Measurements from ENCODE around the gene TMC6.
"Not testable (repeated sequence)": the region's sequence is repeated elsewhere in the genome, so short reads cannot be mapped to it uniquely, and the experiment has no call there.

TMC6 gene

GRCh38 chr17:78154903-78155811 is 26.6 kb upstream of the TMC6 start:
- peak in 1 of 2 donors; percentile 74 for DNase-seq

GRCh38 chr17:78151514-78152008 is 23.0 kb upstream of the TMC6 start:
- no peak for DNase-seq

- no peak for DNase-seq
Observed at GRCh38 chr17:78148286-78149016, 19.9 kb upstream of the TMC6 start.

- DNase-seq: peak in 1 of 2 donors; percentile 72
Observed at GRCh38 chr17:78147315-78147998, 18.9 kb upstream of the TMC6 start.

GRCh38 chr17:78146881-78147280 is 18.3 kb upstream of the TMC6 start:
- no peak for DNase-seq

- no peak for DNase-seq
Observed at GRCh38 chr17:78146471-78146869, 17.9 kb upstream of the TMC6 start.

- no peak for DNase-seq
Observed at GRCh38 chr17:78144736-78145641, 16.4 kb upstream of the TMC6 start.

GRCh38 chr17:78144147-78144719 is 15.7 kb upstream of the TMC6 start:
- peak; percentile 28 to 68 for DNase-seq

- DNase-seq: no peak
Observed at GRCh38 chr17:78143214-78144146, 14.9 kb upstream of the TMC6 start.

- no peak for DNase-seq
Observed at GRCh38 chr17:78142119-78142861, 13.7 kb upstream of the TMC6 start.

GRCh38 chr17:78141437-78142118 is 13.0 kb upstream of the TMC6 start:
- DNase-seq: no peak

- peak; percentile 97 for DNase-seq
Observed at GRCh38 chr17:78140169-78141051, 11.9 kb upstream of the TMC6 start.

GRCh38 chr17:78139861-78140168 is 11.3 kb upstream of the TMC6 start:
- DNase-seq: not testable (repeated sequence)

- no peak for DNase-seq
Observed at GRCh38 chr17:78138204-78139060, 9.9 kb upstream of the TMC6 start.

- peak in 1 of 2 donors; percentile 41 for DNase-seq
Observed at GRCh38 chr17:78137392-78138203, 9.0 kb upstream of the TMC6 start.

GRCh38 chr17:78135858-78136500 is 7.4 kb upstream of the TMC6 start:
- no peak for DNase-seq

Measured in CD4-positive, alpha-beta T cell treated with Interferon alpha-2 for 1 hour (primary cell).